AG20443 (cell line): ENCODE results near the gene PUS3.
"Not testable (repeated sequence)": the region's sequence is repeated elsewhere in the genome, so short reads cannot be mapped to it uniquely, and the experiment has no call there.

Experiments used
- DNase-seq: peaks from one replicate; pipeline ENCODE4 v3.0.0; 2012; ENCODE audit warnings: low spot score, mixed read lengths

PUS3 gene

GRCh38 chr11:125916683-125917347 is 13.8 kb upstream of the PUS3 start:
- DNase-seq: no peak

GRCh38 chr11:125914601-125915000 is 11.6 kb upstream of the PUS3 start:
- DNase-seq: not testable (repeated sequence)

- no peak for DNase-seq
Observed at GRCh38 chr11:125910226-125910849, 7.3 kb upstream of the PUS3 start.

- no peak for DNase-seq
Observed at GRCh38 chr11:125904678-125905077, 1.7 kb upstream of the PUS3 start.

- DNase-seq: no peak
Observed at GRCh38 chr11:125903711-125904659, 979 bp upstream of the PUS3 start, which contains the start of gene DDX25. Gene DDX25, plus strand, starts transcription at chr11:125904508. Its CDS starts 10 bp downstream, at chr11:125904518.

- DNase-seq: no peak
Observed at GRCh38 chr11:125902277-125902926, 604 bp downstream of the PUS3 start.

- DNase-seq: no peak
Observed at GRCh38 chr11:125901872-125902271, 1.1 kb downstream of the PUS3 start.

GRCh38 chr11:125892994-125893393 is 10.0 kb downstream of the PUS3 start:
- DNase-seq: no peak

- DNase-seq: no peak
Observed at GRCh38 chr11:125892071-125892470, 10.9 kb downstream of the PUS3 start.

GRCh38 chr11:125890447-125891100 is 12.4 kb downstream of the PUS3 start:
- DNase-seq: no peak

GRCh38 chr11:125887373-125888324 is 15.4 kb downstream of the PUS3 start, which contains the start of gene HYLS1:
Gene HYLS1, plus strand, starts transcription at chr11:125887668. Its CDS starts 11,701 bp downstream, at chr11:125899369.
- DNase-seq: peak; percentile 98

- peak; percentile 56 for DNase-seq
Observed at GRCh38 chr11:125886997-125887372, 16.0 kb downstream of the PUS3 start.

- no peak for DNase-seq
Observed at GRCh38 chr11:125883375-125883774, 19.6 kb downstream of the PUS3 start.

- no peak for DNase-seq
Observed at GRCh38 chr11:125881291-125881690, 21.7 kb downstream of the PUS3 start.

- DNase-seq: peak; percentile 71
Observed at GRCh38 chr11:125874556-125875124, 28.4 kb downstream of the PUS3 start.

- DNase-seq: no peak
Observed at GRCh38 chr11:125873881-125874555, 29.0 kb downstream of the PUS3 start.

- DNase-seq: no peak
Observed at GRCh38 chr11:125872138-125872491, 30.9 kb downstream of the PUS3 start.

GRCh38 chr11:125871391-125872137 is 31.4 kb downstream of the PUS3 start:
- peak; percentile 56 for DNase-seq

- DNase-seq: no peak
Observed at GRCh38 chr11:125869521-125869920, 33.5 kb downstream of the PUS3 start.
